ENCODE data around the gene ULK1.

GRCh38 chr12:131894981-131895639 is 688 bp downstream of the ULK1 start:
- TF ChIP-seq, protein P1, sequence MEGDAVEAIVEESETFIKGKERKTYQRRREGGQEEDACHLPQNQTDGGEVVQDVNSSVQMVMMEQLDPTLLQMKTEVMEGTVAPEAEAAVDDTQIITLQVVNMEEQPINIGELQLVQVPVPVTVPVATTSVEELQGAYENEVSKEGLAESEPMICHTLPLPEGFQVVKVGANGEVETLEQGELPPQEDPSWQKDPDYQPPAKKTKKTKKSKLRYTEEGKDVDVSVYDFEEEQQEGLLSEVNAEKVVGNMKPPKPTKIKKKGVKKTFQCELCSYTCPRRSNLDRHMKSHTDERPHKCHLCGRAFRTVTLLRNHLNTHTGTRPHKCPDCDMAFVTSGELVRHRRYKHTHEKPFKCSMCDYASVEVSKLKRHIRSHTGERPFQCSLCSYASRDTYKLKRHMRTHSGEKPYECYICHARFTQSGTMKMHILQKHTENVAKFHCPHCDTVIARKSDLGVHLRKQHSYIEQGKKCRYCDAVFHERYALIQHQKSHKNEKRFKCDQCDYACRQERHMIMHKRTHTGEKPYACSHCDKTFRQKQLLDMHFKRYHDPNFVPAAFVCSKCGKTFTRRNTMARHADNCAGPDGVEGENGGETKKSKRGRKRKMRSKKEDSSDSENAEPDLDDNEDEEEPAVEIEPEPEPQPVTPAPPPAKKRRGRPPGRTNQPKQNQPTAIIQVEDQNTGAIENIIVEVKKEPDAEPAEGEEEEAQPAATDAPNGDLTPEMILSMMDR (IDR thresholded peaks at IDR 0.05; ENCODE audit: low read length): no peak
- no peak for TF ChIP-seq EZH2 (IDR thresholded peaks at IDR 0.05; ENCODE audit: borderline replicate concordance, low read length)
